IMR-90 (cell line): ENCODE measurements around the gene WDR62. TPM values are rescaled to one million over a fixed set of nuclear protein-coding genes. Genes with fewer than 3 reads are reported as not detected.

Experiments
- ATAC-seq: fragments of 200-7000 bp; cut with Tn5 transposase; 2 replicates; pipeline ENCODE4 v1.9.1; 2020; ENCODE audit warnings: low read depth, mild to moderate bottlenecking, moderate library complexity
- BruUV-seq: library from RNA; stranded (reverse); fragments of 400-500 nt; replicated peaks from 2 replicates; lab custom pipeline; 2021; lab: Mats Ljungman, UMichigan
- CTCF ChIA-PET: fragments of 300-600 bp; formaldehyde crosslinking; extraction: SDS; loops from one replicate; lab custom pipeline; 2021; ENCODE audit warnings: antibody characterized with exemption; lab: Yijun Ruan, JAX
- POLR2A ChIA-PET: fragments of 300-600 bp; sonication (Branson Sonifier 250); formaldehyde crosslinking; loops from one replicate; lab custom pipeline; 2022; ENCODE audit warnings: antibody characterized with exemption; ENCODE audit not compliant: unreplicated experiment; lab: Charles Lee
- DNase-seq: peaks from one replicate; pipeline ENCODE4 v3.0.0; 2013
- H2AFZ ChIP-seq: replicated peaks from 2 replicates; pipeline ENCODE3; 2013; ENCODE audit warnings: low read length, mild to moderate bottlenecking; ENCODE audit not compliant: poor library complexity
- H2AK5ac ChIP-seq: 2 replicates; pipeline ENCODE4 v1.6.1; 2013; ENCODE audit warnings: low read depth, low read length, inconsistent platforms
- H2AK9ac ChIP-seq: replicated peaks from 2 replicates; pipeline ENCODE3; 2013; ENCODE audit warnings: mild to moderate bottlenecking, low read depth, low read length, moderate library complexity; ENCODE audit not compliant: poor library complexity
- H2BK120ac ChIP-seq: 2 replicates; pipeline ENCODE4 v1.6.1; 2013; ENCODE audit warnings: low read depth, low read length, inconsistent platforms
- H2BK15ac ChIP-seq: 3 replicates; pipeline ENCODE4 v1.6.1; 2013; ENCODE audit warnings: low read depth, low read length, inconsistent platforms
- H2BK20ac ChIP-seq: 2 replicates; pipeline ENCODE4 v1.6.1; 2013; ENCODE audit warnings: low read depth, mild to moderate bottlenecking, inconsistent platforms, low read length, moderate library complexity
- H2BK5ac ChIP-seq: 2 replicates; pipeline ENCODE4 v1.6.1; 2013; ENCODE audit warnings: mild to moderate bottlenecking, low read depth, low read length, inconsistent platforms; ENCODE audit not compliant: poor library complexity, severe bottlenecking
- H3K14ac ChIP-seq: replicated peaks from 2 replicates; pipeline ENCODE4 v1.6.1; 2013; ENCODE audit warnings: low read depth, low read length, inconsistent platforms
- H3K18ac ChIP-seq: 2 replicates; pipeline ENCODE4 v1.6.1; 2013; ENCODE audit warnings: low read depth, low read length, control low read depth
- H3K23ac ChIP-seq: 2 replicates; pipeline ENCODE4 v1.6.1; 2013; ENCODE audit warnings: low read depth, low read length, inconsistent platforms
- H3K27ac ChIP-seq: 2 replicates; pipeline ENCODE4 v1.5.1; 2013; ENCODE audit warnings: mild to moderate bottlenecking, control low read depth, low read length; ENCODE audit not compliant: insufficient read depth
- H3K27me3 ChIP-seq: 2 replicates; pipeline ENCODE4 v1.6.1; 2013; ENCODE audit warnings: low read length; ENCODE audit not compliant: control insufficient read depth, insufficient read depth
- H3K36me3 ChIP-seq: 2 replicates; pipeline ENCODE4 v1.6.1; 2013; ENCODE audit warnings: low read length, mixed read lengths; ENCODE audit not compliant: control insufficient read depth, insufficient read depth
- H3K4ac ChIP-seq: 2 replicates; pipeline ENCODE4 v1.6.1; 2013; ENCODE audit warnings: low read depth, low read length, inconsistent platforms
- H3K4me1 ChIP-seq: 2 replicates; pipeline ENCODE4 v1.6.1; 2013; ENCODE audit warnings: low read length, mixed read lengths; ENCODE audit not compliant: control insufficient read depth, insufficient read depth
- H3K4me2 ChIP-seq: 2 replicates; pipeline ENCODE4 v1.6.1; 2013; ENCODE audit warnings: low read depth, mild to moderate bottlenecking, control low read depth, low read length, moderate library complexity
- H3K4me3 ChIP-seq: 2 replicates; pipeline ENCODE4 v1.5.1; 2013; ENCODE audit warnings: low read depth, mild to moderate bottlenecking, control low read depth, low read length, moderate library complexity; ENCODE audit not compliant: insufficient read depth
- H3K56ac ChIP-seq: 2 replicates; pipeline ENCODE4 v1.6.1; 2013; ENCODE audit warnings: low read length, inconsistent platforms; ENCODE audit not compliant: insufficient read depth; ENCODE audit errors: extremely low read depth
- H3K79me1 ChIP-seq, 2 experiments: 2 replicates each; pipeline ENCODE4 v1.6.1; 2013; ENCODE audit warnings: low read length in 2 of 2, inconsistent platforms in 1 of 2, low read depth in 1 of 2
- H3K9ac ChIP-seq: 2 replicates; pipeline ENCODE4 v1.6.1; 2013; ENCODE audit warnings: low read depth, low read length, control low read depth
- H3K9me1 ChIP-seq: 2 replicates; pipeline ENCODE4 v1.6.1; 2013; ENCODE audit warnings: low read length, inconsistent platforms; ENCODE audit not compliant: insufficient read depth
- H3K9me3 ChIP-seq: 2 replicates; pipeline ENCODE4 v1.6.1; 2013; ENCODE audit warnings: low read length; ENCODE audit not compliant: control insufficient read depth, insufficient read depth
- H4K20me1 ChIP-seq: 2 replicates; pipeline ENCODE4 v1.6.1; 2013; ENCODE audit warnings: low read length, inconsistent platforms; ENCODE audit not compliant: insufficient read depth
- H4K5ac ChIP-seq: 2 replicates; pipeline ENCODE4 v1.6.1; 2013; ENCODE audit warnings: mild to moderate bottlenecking, low read depth, low read length, control low read depth
- H4K8ac ChIP-seq, 2 experiments: 2 replicates each; pipeline ENCODE4 v1.6.1; 2013; ENCODE audit warnings: low read depth in 2 of 2, low read length in 2 of 2, control low read depth in 1 of 2, inconsistent platforms in 1 of 2
- H4K91ac ChIP-seq: 2 replicates; pipeline ENCODE4 v1.6.1; 2013; ENCODE audit warnings: low read depth, low read length, inconsistent platforms; ENCODE audit not compliant: insufficient read depth
- BHLHE40 ChIP-seq: fragments of 150-350 bp; IDR thresholded peaks from 2 replicates; pipeline ENCODE4 v1.6.1; 2016; ENCODE audit warnings: mild to moderate bottlenecking, low read depth, low read length
- CEBPB ChIP-seq: IDR thresholded peaks from 2 replicates; pipeline ENCODE4 v1.6.1; 2012; ENCODE audit warnings: low read depth, low read length, improper control_type of control experiment
- CHD1 ChIP-seq: IDR thresholded peaks from 2 replicates; pipeline ENCODE4 v1.6.1; 2012; ENCODE audit warnings: low read depth, low read length, improper control_type of control experiment
- ELK1 ChIP-seq: fragments of 150-350 bp; IDR thresholded peaks from 2 replicates; pipeline ENCODE4 v1.6.1; 2016; ENCODE audit warnings: low read depth, mild to moderate bottlenecking, low read length, moderate library complexity, borderline replicate concordance
- FOS ChIP-seq: fragments of 150-350 bp; IDR thresholded peaks from 2 replicates; pipeline ENCODE4 v1.6.1; 2016; ENCODE audit warnings: low read depth, low read length
- MAZ ChIP-seq: IDR thresholded peaks from 2 replicates; pipeline ENCODE4 v1.6.1; 2012; ENCODE audit warnings: low read depth, mild to moderate bottlenecking, low read length, improper control_type of control experiment, moderate library complexity, borderline replicate concordance
- NFE2L2 ChIP-seq: fragments of 150-350 bp; IDR thresholded peaks from 2 replicates; pipeline ENCODE4 v1.6.1; 2016; ENCODE audit warnings: low read depth, mild to moderate bottlenecking, low read length
- RAD21 ChIP-seq: IDR thresholded peaks from 2 replicates; pipeline ENCODE4 v1.6.1; 2012; ENCODE audit warnings: low read length, improper control_type of control experiment
- RCOR1 ChIP-seq: IDR thresholded peaks from 2 replicates; pipeline ENCODE4 v1.6.1; 2012; ENCODE audit warnings: mild to moderate bottlenecking, low read length, improper control_type of control experiment; ENCODE audit not compliant: insufficient replicate concordance
- SMC3 ChIP-seq: fragments of 150-350 bp; IDR thresholded peaks from 2 replicates; pipeline ENCODE4 v1.6.1; 2016; ENCODE audit warnings: low read depth, mild to moderate bottlenecking, antibody characterized with exemption, low read length, moderate library complexity
- USF2 ChIP-seq: fragments of 150-350 bp; IDR thresholded peaks from 2 replicates; pipeline ENCODE4 v1.6.1; 2017; ENCODE audit warnings: mild to moderate bottlenecking, antibody characterized with exemption, low read length, low read depth
- WGBS, 2 experiments: methylation state at CpG; one replicate each; pipeline versions ENCODE4 v1.1.5 to v1.1.7; 2013; ENCODE audit warnings: missing lambda C conversion rate in 2 of 2; ENCODE audit not compliant: insufficient read length in 1 of 2; ENCODE audit errors: extremely low coverage in 2 of 2; 5-methylcytosine and 5-hydroxymethylcytosine counted together
- dilution Hi-C: fragments of 300-500 bp; cut with HindIII; formaldehyde crosslinking; loops from one replicate; pipeline ENCODE4 v1.14.3; 2018; ENCODE audit warnings: low sequenced_read_pairs; ENCODE audit not compliant: unreplicated experiment
- in situ Hi-C: fragments of 300-500 bp; cut with MboI; formaldehyde crosslinking; loops from 3 replicates; pipeline ENCODE4 v1.14.3; 2019; ENCODE audit warnings: low sequenced_read_pairs, inconsistent platforms, mixed read lengths
- intact Hi-C: fragments of 100-400 bp; cut with micrococcal nuclease; formaldehyde crosslinking; loops from 2 replicates; pipeline ENCODE4 v1.10.0; 2022
- polyA plus RNA-seq, 3 experiments: library from polyadenylated mRNA; depleted of rRNA; stranded (reverse); fragments of >200 nt; gene quantifications; 2 replicates each; pipeline ENCODE4 v1.2.3, GENCODE V29; 2012; ENCODE audit warnings: low replicate concordance in 1 of 3
- total RNA-seq: library from RNA; depleted of rRNA; stranded (reverse); fragments of >200 nt; gene quantifications from 2 replicates; pipeline ENCODE4 v1.2.3, GENCODE V29; 2012

WDR62 gene
- total and polyA plus RNA-seq, 2 of the 4 experiments (the other 2 are of a cell fraction), result 4.5 to 7.0 TPM

- TF ChIP-seq RAD21 (no peak), CEBPB (no peak)
Observed at GRCh38 chr19:36013280-36014011, 41.3 kb upstream of the WDR62 start (continued).

GRCh38 chr19:36014012-36014924 lies 40.4 kb upstream of the WDR62 start, which contains the start of gene ALKBH6:
TSS of gene ALKBH6 (minus strand) at chr19:36014213. CDS start at chr19:36013397, 816 bp downstream.
- peak within 1 kb of the TSS; percentile 56 for H2AK5ac ChIP-seq
- dilution Hi-C loops, result no loop called here
- CTCF ChIA-PET, result no interaction called here
- H3K14ac ChIP-seq, result peak within 1 kb of the TSS; percentile 30
- peak within 1 kb of the TSS; percentile 84 for H3K9ac ChIP-seq
- H2AK9ac ChIP-seq, result peak within 1 kb of the TSS; percentile 84
- peak within 1 kb of the TSS; percentile 21 to 96 for H4K8ac ChIP-seq
- no peaks in the 10 kb centered on the region for H4K20me1 ChIP-seq
- no peak within 1 kb of the TSS for H2BK15ac ChIP-seq
- H4K5ac ChIP-seq, result peak within 1 kb of the TSS; percentile 65; the same call in 1 of the 2 replicates
- H3K79me1 ChIP-seq, result peaks cover 7 to 14% of the 10 kb centered on the region in 2 experiments; a peak in 3 of 4 replicates
- no peak within 1 kb of the TSS for H2BK20ac ChIP-seq
- H3K27me3 ChIP-seq, result no peaks in the 10 kb centered on the region
- H3K4me1 ChIP-seq, result peaks cover 7% of the 10 kb centered on the region; the same call in 1 of the 2 replicates
- H3K4me2 ChIP-seq, result peak within 1 kb of the TSS; percentile 98
- DNase-seq, result peak; percentile 97
- no peaks in the 10 kb centered on the region for H3K9me3 ChIP-seq
- H2BK120ac ChIP-seq, result no peak within 1 kb of the TSS
- peak within 1 kb of the TSS; percentile 97 for H2AFZ ChIP-seq
- H3K9me1 ChIP-seq, result peaks cover 6% of the 10 kb centered on the region
- BruUV-seq, result no TSS peak
- H3K36me3 ChIP-seq, result peaks cover 28% of the 10 kb centered on the region
- H4K91ac ChIP-seq, result 0 out of 2 replicates have a peak within 1 kb of the TSS, but pooled peaks have one; percentile 13
- 0% methylated on average over 13 of the region's 42 CpGs; no CpG with 5 or more reads in 1 of the 2 experiments for WGBS, 2 experiments
- in situ Hi-C loops, result no loop called here
- H3K27ac ChIP-seq, result peak within 1 kb of the TSS; percentile 73
- peak; percentile 98 for ATAC-seq
- POLR2A ChIA-PET, result no interaction called here
- peak within 1 kb of the TSS; percentile 92; the same call in 1 of the 2 replicates for H3K56ac ChIP-seq
- peak within 1 kb of the TSS; percentile 47 for H2BK5ac ChIP-seq
- H3K4ac ChIP-seq, result peak within 1 kb of the TSS; percentile 53
- intact Hi-C loops, result loop anchor here (1.0 kb wide), 1 partner anchor 40 kb away; the partner anchor contains the start of genes THAP8 and WDR62
- H3K4me3 ChIP-seq, result peak within 1 kb of the TSS; percentile 88
- H3K23ac ChIP-seq, result peak within 1 kb of the TSS; percentile 39; the same call in 1 of the 2 replicates
- H3K18ac ChIP-seq, result no peak within 1 kb of the TSS
- TF ChIP-seq CHD1 (no peak), RCOR1 (no peak), ELK1 (no peak), USF2 (no peak), FOS (peak; percentile 40; the same call in 1 of the 2 replicates), MAZ (peak; percentile 36; the same call in 1 of the 2 replicates), SMC3 (no peak), NFE2L2 (no peak), BHLHE40 (no peak), RAD21 (no peak)
